ENCODE measurements around the gene LMCD1. TPM values are rescaled to one million over a fixed set of nuclear protein-coding genes. Genes with fewer than 3 reads are reported as not detected.
"Not testable (repeated sequence)": the region's sequence is repeated elsewhere in the genome, so short reads cannot be mapped to it uniquely, and the experiment has no call there.

Gene LMCD1
- total RNA-seq, 1 donor from 2014 or later, result 43.3 TPM

DNA sequence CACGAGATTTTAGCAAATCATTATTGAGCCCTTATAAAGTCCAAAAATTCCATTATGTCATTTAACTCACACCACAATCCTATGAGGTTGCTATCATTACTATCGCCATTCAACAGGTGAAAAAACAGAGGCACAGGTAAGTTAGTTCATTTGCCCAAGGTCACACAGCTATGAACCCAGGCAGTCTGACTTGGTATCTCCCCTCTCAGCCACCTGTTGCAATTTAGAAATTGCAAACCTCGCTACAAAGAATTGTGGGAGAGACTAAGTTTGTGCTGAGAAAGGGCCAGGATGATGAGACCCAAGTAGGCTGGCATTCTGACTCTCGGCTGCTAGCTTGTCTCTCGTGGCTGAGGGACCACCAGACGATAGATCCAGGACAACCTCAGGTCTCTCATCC lies 57.7 kb downstream of the LMCD1 start:
- DNase-seq (ENCODE audit: low spot score), result no peak

DNA sequence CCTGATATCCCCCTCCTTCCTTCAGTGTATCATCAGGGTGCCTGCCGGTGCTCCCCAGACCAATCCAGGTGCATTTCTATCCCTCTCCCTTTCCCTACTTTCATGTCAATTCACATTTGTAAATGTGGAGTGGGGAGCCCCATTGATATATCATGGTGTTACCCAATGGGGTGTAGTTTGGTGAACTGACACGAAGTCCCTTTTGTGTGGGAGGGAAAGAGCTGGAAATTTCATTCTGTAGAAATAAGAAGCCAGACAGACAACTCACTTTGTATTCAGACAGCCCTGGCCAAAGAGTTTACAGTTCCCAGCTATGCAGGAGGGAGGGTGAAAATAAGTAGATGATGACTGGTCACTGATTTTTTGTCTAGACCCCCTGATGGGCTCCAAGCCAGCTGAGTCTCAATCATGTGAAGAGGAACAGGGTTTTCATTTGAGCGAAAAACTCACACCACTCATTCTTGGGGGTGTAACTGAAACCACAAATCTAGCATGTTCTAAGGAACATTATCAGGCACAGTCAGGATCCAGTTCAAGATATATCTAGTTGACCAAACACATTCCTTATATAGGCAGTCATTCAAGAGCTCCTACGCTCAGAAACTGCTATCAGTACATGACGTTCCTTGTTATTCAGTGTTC lies 58.9 kb downstream of the LMCD1 start:
- DNase-seq (ENCODE audit: low spot score), result no peak

DNA sequence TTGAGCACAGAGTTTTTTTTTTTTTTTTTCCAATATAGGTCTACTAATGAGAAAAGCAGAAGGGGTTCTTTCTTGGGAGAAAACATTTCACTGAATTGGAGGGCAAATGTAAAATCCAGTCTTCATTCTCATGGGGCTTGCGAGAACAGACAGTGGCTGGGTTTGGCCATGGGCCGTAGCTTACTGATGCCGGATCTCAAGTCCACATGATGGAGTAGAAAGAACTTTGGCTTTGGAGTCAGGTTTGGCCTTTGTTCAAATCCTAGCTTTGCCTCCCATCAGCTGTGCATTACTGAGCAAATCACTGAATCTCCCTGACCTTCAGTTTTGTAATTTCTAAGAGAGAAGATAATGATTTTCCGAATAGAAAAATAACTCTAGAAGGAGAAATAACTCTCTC lies 59.7 kb downstream of the LMCD1 start:
- no peak for DNase-seq (ENCODE audit: low spot score)

DNA sequence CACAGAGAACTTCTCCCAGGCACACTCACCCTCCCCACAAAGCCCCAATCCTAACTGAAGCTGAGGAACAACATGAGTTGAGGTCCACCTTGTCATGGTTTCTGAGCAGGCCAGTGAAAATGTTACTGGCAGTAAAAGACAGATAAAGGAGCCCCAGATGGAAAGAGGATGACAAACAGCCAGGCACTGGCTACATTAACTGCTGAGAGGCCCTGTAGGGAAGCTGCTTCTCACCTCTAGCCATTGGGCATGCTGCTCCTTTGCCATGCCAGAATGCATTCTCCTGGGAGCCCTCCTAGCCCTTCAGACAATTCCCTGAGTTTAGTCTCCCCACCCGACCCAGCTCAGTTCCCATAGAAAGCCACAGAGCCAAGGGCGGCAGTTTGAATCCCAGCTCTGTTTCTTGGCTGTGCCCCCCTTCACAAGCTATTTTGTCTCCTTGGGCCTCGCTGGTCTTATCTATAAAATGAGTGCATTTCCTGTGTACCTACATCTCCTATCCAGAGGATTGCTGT lies 60.5 kb downstream of the LMCD1 start:
- DNase-seq (ENCODE audit: low spot score), result no peak

DNA sequence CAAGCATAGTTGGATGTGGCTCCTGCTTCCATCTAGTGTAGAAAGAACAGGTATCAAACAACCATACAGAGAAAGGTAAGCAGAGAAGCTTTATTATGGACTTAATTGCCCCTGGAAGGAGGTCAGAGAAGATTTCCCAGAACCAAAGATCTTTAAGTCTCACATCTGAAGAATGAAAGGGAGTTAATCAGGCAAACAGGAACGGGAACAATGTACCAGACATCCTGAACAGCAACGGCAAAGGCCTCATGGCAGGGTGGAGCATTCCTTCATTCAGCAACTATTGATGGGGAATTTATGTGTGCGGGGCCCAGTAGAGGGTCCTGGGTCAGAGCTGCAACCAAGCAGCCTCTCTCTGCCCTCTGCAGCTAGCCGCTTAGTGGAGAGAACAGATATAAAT lies 61.5 kb downstream of the LMCD1 start:
- no peak for DNase-seq (ENCODE audit: low spot score)

DNA sequence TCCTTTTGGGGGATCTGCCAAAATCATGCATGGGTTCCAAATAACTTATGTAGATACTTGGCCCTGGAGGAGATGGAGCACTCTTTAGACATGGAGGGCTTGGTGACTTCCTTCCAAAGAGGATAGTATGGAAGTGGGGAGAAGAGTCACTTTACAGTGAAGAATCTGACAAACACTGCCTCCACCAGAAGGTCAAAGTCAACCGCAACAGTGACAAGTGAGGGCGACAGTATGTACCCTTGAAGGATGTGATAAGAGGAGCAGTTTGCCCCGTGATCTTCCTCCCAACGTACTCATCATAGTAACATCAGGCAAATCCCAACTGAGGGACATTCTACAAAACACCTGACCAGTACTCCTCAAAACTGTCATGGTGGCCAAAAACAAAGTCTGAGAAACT lies 62.0 kb downstream of the LMCD1 start:
- DNase-seq (ENCODE audit: low spot score), result no peak

DNA sequence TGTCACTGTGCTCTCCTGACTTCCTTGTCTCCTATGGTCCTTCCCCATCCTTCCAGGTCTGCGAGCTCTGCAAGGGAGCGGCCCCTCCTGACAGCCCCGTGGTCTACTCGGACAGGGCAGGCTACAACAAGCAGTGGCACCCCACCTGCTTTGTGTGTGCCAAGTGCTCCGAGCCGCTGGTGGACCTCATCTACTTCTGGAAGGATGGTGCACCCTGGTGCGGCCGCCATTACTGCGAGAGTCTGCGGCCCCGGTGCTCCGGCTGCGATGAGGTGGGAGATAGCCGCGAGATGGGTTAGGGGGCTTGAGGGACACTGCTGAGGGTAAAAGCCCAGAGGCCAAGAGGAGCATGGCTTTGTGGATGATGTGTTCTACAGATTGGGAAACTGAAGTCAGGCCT lies 63.8 kb downstream of the LMCD1 start:
- DNase-seq (ENCODE audit: low spot score), result no peak

DNA sequence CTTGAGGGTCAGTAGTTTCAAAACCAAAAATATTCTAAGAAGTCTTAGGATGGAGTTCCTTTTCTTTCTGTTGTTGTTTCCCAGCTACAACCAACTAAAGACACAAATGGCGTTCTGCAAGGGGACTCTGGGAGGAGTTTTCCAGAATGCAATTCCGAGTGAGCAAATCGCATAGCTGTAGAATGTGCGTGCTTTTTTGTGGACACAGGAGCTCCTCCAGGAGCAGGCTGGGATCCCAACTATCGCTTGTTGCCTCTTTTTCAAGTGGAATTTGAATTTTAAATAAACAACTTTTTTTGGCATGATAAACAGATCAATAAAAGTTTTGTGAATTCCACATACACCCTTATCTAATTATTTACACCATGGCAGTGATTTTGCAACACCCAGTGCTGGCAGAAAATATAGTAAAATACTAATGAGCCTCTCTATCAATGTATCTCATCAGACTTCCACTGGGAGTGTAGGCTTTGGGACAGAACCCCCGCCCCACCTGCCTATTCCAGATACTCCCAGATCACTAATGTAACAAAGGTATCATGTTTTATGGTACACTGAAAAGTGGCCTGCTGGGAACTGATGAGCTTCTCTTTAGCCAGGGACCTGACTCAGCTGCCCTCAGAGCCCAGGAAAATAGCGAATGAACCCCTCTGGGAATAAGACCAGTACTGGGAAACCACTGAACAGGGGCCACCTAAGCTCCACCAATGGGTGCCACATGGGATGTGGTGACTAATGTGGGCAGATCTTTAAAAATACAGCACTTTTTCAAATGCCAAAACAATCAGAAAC lies 66.4 kb downstream of the LMCD1 start:
- no peak for DNase-seq (ENCODE audit: low spot score)

DNA sequence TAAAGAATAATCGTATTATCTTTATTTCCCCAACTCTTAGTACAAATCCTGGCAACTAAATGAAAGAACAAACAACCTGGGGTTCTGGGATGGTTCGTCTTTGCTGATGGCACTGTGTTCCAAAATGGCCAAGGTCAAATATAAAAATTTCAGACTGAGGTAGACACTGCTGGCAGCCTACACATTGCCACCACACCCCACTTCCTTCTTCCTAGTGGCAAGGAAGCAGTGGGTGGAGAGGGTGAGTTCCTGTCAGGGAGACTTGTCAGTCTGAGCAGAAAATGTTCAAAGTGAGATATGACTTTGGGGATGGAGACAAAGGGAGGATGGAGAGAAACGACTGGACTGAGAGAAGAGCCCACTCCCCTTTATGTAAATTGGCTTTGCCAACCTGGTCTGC lies 69.6 kb downstream of the LMCD1 start:
- no peak for DNase-seq (ENCODE audit: low spot score)

DNA sequence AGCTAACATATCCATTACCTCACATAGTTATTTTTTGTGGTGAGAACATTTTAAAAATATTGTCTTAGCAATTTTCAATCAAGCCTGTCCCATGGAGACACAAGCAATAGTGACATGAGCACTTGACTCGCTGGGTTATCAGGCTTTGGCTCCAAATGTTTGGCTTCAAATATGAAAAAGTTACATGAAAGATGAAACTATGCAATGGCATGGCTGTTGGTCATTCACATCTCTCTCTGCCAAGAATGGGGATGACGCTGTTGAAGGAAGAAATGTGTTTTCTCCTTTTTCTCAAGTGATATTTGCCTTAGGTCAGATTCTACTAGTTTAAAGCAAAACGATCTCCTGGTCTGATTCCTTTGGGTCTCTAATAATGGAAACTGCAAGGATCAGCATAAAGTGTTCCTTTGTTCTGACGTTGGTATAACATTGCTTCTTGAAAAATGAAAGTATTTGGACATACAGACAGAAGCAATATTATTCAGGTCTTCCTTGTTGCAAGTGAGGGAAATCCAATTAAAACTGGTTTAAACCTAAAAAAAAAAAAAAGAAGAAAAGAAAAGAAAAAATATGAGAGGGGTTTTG lies 71.8 kb downstream of the LMCD1 start:
- no peak for DNase-seq (ENCODE audit: low spot score)

DNA sequence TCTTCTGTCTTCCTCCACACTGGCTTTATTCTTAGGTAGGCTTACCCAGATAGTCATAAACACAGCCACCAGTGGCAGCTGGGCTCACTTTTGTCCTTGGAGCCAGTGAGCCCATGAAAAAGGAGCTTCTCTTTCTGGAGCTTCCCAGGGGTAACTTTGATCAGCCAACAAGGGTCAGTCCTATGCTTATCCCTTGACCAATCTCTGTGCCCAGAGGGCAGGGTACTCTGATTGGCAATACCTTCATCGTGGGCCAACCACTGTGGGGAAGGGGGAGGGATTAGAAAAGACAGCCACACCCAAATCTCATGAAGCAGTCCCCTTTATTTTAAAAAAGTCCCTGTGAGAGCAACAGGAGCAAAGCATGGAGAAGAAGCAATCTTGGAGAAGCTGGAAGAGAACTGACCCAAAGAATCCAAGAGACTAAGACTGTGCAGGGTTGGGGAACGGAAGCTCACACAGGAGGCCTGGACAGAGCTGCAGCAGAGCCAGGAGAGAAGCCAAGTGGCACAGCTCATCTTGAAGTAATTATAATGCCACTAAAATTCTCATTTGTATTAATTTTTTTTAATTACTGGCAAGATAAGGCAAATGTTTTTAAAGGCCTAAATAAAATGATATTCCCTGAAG lies 72.5 kb downstream of the LMCD1 start:
- DNase-seq (ENCODE audit: low spot score), result no peak

DNA sequence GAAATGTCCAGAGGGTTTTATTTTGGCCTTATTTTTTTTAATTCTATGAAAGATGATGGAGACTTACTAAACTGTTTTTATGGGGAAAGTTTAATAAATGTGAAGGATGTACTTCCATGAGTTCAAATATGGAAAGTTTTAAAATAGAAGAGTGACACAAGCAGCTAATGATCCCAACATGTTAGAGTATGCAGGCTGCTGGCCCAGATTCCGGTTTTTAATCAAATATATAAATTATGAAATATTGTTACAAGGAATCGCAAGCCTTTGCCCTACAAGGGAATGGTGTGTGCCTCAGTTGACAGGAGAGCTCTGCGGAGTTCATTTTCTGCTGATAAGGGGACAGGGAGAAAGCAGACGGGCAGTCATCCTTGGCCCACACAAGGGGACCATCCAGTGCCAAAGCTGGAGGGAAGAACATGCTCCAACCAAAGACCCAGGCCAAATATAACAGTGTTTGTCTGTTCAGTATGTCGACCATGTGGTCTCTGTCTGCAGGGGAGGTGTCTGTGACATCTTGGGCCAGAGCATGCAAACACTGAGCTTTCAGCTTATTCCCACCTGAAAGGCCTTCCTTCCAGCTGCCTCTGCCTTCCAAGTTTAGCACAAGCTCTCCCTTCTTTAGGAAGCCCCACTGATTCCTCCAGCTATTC lies 73.2 kb downstream of the LMCD1 start:
- DNase-seq (ENCODE audit: low spot score), result no peak

DNA sequence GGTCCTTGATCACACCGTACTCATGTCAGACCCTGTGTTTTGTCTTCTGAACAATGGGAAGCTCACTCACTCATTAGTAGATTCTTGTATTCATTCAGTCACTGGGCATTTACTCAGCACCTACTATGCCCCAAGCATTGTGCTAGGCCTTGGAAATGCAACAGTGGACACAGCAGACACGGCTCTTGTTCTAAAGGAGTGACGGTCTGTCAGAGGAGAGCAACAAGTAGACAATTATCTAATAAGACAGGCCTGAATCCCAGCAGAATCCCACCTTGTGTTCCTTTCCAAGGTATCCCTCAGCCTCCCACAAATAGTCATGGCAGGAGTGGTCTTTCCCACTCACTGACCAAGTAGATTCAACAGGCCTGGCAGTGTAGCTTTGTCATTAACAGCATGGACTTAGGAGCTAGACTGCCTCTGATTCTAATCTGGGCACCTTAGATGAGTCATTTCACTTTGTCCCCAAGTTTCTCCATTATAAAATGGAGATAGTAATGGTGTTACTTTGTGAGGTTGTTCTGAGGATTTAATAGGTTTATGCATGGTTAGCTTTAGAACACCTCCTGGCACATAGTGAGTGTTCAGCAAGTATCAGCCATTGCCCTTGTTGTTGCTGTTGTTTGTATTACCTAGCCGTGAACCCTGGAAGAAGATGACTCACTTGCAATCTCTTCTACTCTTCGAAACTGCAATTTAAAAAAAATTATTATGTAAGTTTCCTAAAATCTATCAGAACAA lies 73.9 kb downstream of the LMCD1 start:
- no peak for DNase-seq (ENCODE audit: low spot score)

DNA sequence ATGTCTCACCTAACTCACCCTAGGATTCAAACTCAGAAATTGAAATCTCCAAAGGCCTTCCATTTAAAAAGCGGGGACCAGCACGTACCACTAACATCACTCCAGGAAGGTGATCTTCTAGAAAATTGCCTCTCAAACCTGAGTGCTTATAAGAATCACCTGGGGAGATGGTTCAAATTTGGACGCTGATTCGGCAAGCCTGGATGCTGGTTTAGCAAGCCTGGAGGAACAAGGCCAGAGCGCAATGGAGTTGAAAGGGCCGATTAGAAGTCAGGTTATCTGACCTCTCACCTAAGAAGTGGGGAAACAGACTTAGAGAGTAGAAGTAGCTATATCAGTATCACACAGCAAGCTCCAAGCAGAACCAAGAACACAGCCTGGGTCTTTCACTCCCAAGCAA lies 74.8 kb downstream of the LMCD1 start:
- DNase-seq (ENCODE audit: low spot score), result no peak

DNA sequence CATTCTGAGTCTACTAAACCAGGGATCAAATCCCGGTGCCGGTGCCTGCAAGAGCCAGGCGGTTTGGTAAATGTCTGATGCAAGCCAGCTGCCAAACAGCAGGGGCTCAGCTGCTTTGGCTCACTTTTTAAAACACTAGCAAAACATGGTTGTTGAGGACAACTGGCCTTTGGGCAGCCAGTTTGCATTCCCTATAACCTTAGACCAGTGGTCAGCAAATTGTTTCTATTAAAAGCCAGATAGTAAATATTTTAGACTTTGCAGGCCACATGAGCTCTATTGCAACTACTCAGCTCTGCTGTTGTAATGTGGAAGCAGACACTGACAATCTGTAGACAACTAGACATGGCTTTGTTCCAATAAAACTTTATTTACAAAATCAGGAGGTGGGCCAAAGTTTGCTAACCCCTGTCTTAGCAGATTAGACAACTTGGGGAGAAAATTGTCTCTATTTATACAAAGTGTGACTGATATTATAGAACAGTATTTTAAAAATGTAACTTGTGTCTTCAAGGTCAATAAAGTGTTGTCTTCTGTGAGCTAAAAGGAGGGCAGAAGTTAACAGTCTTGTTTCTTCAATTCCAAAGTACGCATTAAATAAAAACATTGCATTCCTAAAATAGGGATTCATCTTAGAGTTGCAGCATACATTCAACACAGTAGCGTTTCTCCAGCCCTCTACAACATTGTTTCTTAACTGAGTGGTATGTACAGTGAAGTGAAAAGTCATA lies 75.4 kb downstream of the LMCD1 start:
- DNase-seq (ENCODE audit: low spot score), result no peak

DNA sequence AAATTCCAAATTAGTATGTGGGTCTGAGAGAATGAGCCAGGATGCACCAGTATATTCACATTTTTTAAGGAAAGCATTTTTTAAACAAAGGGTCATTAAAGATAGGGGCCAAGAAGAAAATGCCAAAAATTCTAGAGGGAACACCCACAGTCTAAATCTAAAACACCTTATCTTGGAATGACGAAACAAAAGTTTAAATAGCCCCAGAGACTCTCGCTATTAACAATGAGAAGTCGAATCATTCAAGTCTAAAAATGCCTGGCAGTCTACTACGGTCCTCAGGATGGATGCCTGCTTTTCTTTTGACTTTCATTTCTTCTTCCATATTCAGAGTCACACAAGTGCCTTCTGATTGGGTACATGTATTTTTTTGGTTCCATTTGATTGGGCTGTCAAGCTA lies 76.7 kb downstream of the LMCD1 start:
- DNase-seq (ENCODE audit: low spot score), result no peak

DNA sequence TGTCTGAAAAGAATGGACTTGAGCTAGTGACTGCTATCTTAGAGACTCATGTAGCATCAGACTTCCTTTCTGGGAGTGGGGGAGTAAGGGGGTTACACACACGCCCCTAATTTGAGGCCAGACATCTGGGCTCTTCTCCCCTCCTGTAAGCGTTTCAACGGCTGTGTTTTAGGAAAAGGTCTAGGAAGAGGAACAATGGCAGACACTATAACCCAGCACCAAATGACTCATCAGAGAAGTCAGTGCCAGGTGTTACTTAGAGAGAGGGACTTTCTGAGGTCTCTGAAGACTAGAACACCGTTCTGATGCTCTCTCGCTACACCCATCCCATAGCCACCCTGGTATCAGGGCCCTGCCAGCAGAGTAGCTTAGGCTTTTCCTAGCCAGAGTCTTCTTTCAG lies 77.5 kb downstream of the LMCD1 start:
- no peak for DNase-seq (ENCODE audit: low spot score)

DNA sequence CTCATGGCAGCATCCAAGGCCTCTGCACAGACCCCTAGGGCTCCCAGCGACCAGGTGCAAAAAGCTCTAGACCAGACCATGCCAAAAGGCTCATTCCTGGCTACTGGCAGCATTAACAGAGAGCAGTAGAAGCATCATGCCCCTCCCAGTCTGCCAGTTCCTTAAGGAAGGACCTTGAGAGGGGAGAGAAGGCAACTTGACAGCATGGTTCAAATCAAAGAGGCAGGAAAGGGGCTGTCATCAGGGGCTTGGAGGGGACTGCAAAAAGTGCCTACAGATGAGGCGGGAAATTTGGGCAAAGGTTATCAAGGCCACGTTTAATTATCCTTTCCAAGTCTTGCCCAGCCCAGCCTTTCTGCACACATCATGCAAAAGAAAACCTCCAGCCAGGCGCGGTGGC lies 78.3 kb downstream of the LMCD1 start:
- DNase-seq (ENCODE audit: low spot score), result no peak

DNA sequence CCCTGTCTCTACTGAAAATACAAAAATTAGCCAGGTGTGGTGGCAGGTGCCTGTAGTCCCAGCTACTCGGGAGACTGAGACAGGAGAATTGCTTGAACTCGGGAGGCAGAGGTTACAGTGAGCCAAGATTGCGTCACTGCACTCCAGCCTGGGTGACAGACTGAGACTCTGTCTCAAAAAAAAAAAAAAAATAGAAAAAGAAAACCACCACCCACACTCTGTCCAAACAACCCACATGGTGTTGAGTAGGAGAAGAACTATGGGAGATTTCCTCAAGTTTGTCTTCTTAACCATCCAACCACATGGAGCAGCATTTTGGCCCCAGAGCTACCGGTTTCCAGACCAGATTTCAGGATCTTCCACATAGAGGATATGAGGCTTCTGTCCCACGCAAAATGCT lies 78.8 kb downstream of the LMCD1 start:
- DNase-seq (ENCODE audit: low spot score), result not testable (repeated sequence)

DNA sequence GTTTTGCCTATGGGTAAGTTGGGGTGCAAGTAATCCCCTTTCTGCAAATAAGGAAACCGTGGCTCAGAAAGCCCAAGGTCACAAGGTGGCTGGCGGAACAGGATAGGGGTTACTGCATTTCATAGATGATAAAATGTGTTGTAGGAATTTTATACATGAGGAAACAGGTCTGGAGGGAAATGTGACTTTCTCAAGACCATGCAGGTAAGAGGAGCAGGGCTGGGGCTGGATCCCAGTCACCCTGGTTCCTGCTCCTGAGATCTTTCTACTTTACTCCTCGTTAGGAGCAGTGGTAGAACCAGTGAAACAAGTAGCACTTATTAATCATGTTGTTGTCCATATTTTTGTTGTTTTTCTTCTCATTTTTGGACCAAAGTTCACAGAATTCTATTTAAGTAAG lies 79.8 kb downstream of the LMCD1 start:
- DNase-seq (ENCODE audit: low spot score), result no peak
